Heart left ventricle (tissue), 13 donors: Measurements from ENCODE around the gene BLVRB.

Experiments used
- POLR2A ChIP-seq, 2 donors: fragments of 450-650 bp; IDR thresholded peaks; one replicate each; pipeline ENCODE4 v1.6.1; 2017; ENCODE audit warnings: antibody characterized with exemption in 2 of 2, mild to moderate bottlenecking in 2 of 2, moderate library complexity in 2 of 2
- TF ChIP-seq, protein P1 (sequence below), 12 donors: fragments of 200-600 bp; sonication (generic) in 4 of 12; IDR thresholded peaks; one replicate each; pipeline versions ENCODE4 v1.5.0 to v1.8.0; 2018 to 2022; ENCODE audit warnings: antibody characterized with exemption in 12 of 12, mild to moderate bottlenecking in 5 of 12
- donor health status: ischemic (EF 13 %, LVEDD 7.1; RV severe dilation, severe dysfunction).
- donor health status: DM: no; HTN: yes; CAD: no.
- donor health status: DM: no; HTN: no; CAD: no.
- donor health status: ischemic (EF 25% LVEDD 6.9; RV normal size, moderate dysfunction).
- donor health status: ischemic (EF 25% LVEDD 5.7; RV mildly dilated, moderate dysfunction).
- donor health status: ischemic (EF 35%, LVEDD 5.7; RV mildly dilated, moderate dysfunction).
- donor health status: nonischemic (EF 11% LVEDD 7.7; RV severe dilation, severe dysfunction).
- donor health status: DM: yes; HTN: yes; CAD: no.
- donor health status: PGD.
- donor health status: ischemic (EF 29% LVEDD 5.4; RV normal size, mild dysfunction).
- donor health status: nonischemic (EF 23%, LVEDD 6.1; RV moderate dilation, normal function).

- TF ChIP-seq, protein P1, sequence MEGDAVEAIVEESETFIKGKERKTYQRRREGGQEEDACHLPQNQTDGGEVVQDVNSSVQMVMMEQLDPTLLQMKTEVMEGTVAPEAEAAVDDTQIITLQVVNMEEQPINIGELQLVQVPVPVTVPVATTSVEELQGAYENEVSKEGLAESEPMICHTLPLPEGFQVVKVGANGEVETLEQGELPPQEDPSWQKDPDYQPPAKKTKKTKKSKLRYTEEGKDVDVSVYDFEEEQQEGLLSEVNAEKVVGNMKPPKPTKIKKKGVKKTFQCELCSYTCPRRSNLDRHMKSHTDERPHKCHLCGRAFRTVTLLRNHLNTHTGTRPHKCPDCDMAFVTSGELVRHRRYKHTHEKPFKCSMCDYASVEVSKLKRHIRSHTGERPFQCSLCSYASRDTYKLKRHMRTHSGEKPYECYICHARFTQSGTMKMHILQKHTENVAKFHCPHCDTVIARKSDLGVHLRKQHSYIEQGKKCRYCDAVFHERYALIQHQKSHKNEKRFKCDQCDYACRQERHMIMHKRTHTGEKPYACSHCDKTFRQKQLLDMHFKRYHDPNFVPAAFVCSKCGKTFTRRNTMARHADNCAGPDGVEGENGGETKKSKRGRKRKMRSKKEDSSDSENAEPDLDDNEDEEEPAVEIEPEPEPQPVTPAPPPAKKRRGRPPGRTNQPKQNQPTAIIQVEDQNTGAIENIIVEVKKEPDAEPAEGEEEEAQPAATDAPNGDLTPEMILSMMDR (IDR thresholded peaks at IDR 0.05): no peak
- TF ChIP-seq POLR2A (IDR thresholded peaks at IDR 0.05): no peak
These were observed 42.3 kb upstream of the BLVRB start for GRCh38 chr19:40507892-40508291.
